DMS153 treated with DMSO at 0.1 percent for 48 hours (cell line): ENCODE results near the gene C4orf50.
"Not testable (repeated sequence)": the region's sequence is repeated elsewhere in the genome, so short reads cannot be mapped to it uniquely, and the experiment has no call there.

Experiments
- DNase-seq: peaks from one replicate; lab custom pipeline; 2025; ENCODE audit not compliant: unreplicated experiment; lab: John Stamatoyannopoulos, UW

Gene C4orf50

GRCh38 chr4:6019316-6020263 lies 1.4 kb upstream of the C4orf50 start:
- DNase-seq, result peak; percentile 3

DNA sequence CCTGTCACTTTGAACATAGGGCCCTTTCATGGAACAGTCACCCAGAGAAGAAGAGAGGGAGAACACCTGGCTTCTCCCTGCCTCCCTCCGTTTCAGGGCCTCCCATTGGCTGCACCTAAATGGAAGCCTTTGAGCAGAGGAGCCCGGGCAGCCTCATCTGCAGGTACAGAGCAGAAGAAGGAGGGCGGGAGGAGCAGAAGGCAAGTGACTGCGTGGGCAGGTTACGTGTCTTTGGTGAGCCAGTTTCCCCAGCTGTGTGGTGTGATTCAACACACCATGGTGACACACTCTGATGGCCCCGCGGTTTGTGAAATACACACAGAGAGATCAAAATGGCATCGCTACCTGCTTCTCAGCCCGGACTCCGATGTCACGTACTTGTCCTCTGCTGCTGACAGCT lies 431 bp downstream of the C4orf50 start:
- DNase-seq, result no peak

DNA sequence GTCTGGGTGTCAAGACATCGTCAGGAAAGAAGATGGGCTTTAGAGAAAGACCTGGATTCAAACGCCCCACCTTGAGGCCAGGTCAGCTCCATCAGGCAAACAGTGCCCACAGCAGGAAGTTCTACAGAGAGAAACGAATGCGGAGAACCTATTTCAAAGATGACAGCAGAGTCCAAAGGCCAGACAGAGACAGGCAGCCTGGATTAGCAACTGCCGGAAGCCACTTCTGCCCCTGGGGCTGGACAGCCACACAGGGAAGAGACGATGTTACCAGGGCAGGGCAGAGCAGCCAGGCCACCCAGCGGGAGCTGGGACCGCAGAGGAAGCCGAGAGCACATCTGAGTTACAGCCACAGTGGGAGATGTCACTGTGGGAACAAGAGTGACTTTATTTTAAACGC lies 1.2 kb downstream of the C4orf50 start:
- no peak for DNase-seq

DNA sequence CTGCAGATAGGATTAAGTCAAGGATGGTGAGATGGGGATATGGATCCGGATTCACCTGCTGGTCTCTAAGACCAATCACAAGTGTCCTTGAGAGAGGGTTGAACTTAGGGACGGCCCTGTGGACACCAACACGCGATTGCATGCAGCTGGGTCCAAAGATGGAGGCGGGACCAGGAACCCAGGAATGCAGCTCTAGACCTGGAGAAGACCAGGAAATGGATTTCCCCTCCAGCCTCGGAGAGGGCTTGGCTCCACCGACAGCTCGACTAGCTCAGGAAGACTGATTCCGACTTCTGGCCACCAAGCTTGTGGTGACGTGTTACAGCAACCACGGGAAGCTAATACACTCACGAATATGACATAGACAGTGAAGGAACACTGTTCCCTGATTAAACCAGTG lies 4.7 kb downstream of the C4orf50 start:
- DNase-seq, result no peak

GRCh38 chr4:6012200-6012599 lies 6.0 kb downstream of the C4orf50 start:
- no peak for DNase-seq

DNA sequence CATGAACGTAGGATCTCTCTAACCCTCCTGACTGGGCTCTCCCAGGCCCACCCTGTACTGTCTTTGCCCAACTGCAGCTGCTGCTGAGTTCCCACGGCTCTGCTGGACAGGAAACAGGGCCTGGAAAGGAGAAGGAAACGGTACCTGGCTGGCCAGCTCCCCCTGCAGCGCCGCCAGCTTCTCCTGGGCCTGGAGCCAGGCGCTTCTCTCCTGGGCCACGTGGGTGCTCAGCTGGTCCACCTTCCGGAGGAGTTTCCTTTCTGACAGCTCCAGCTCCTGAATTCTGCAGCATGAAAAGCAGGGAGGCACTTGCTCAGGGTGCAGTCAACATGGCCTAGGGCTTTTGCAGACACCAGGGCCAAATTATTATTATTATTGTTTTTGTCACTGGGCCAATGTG lies 6.5 kb downstream of the C4orf50 start:
- peak; percentile 8 for DNase-seq

DNA sequence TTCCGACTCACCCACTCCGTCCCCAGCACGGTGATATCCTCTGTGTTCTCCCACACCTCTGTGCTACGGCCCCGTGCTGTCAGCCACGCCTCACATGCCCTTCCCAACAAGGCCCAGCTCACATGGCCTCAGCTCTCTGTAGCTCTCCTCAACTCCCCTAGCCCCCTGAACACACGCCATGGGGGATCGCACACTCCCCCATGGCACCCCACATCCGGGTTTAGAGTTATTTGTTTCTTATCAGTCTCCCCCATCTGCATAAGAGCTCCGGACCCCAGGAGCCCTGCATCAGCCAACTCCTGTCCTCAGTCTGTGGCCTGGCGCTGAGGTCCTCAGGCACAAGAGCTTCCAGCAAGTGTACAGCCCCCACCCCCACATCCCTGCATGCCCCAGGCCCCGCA lies 7.0 kb downstream of the C4orf50 start:
- no peak for DNase-seq

DNA sequence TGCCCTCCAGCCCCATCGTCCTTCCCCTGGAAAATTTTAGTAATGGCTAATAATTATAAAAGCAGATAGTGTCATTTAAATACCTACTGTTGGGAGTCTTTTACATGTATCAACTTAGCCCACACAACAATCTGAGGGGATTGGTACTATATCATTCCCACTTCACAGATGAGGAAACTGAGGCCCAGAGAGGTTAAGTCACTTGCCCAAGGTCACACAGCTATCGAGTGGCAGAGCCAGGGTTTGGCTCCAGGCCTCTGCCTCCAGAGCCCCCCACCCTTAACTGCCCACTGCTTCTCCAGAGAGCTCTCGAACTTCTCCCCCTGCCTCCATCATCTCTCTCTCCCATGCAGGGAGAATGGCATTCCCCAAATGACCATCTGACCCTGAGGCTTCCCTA lies 7.4 kb downstream of the C4orf50 start:
- no peak for DNase-seq

- DNase-seq, result no peak
Measured at GRCh38 chr4:6009452-6009851, 8.8 kb downstream of the C4orf50 start.

DNA sequence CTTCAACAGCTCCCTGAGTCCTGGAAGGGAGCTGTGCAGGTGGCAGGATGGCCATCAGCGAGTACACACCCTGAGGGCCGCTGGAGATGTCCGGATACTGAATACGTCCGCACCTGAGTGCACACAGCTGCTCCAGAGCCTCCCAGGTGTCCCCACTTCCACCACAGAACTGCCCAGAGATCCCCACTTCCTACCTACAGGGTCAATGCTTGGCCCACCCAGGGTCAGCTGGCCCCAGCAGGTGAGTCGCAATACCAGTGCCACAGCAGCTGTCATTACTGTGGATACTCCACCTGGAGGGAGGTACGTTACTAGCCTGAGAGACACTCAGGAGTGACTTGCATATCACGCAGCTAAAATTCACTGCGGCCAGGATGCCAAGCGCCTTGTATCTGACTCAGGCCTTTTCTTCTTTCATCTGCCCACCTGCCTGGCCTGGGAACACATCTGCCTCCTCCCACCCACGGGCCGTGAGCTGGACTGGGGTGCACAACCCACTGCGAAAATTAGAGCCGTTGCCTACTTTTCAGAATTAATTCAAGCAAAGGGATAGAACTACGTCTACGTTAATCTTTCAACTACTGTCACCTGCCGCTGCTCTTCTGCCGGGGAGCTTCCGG lies 9.4 kb downstream of the C4orf50 start:
- DNase-seq, result no peak

DNA sequence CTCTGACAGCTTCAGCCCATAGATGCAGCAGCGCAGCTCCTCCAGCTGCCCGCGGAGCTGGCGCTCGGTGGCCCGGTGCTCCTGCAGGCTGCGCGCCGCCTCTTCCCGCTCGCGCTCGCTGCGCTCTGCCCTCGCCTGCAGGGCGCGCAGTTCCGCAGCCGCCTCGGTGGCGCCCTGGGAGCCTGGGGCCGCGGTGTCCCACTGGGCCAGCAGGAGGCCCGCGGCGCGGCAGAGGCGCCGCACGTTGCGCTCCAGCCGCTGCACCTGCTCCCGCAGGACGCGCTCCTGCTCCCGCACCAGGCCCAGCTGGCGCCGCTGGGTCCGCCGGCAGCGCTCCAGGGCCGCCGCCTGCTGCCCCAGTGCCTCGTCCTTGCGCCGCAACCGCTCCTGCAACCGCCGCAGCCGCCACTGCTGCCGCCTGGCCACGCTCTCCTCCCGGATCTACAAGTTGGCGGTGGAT lies 10.1 kb downstream of the C4orf50 start:
- no peak for DNase-seq

DNA sequence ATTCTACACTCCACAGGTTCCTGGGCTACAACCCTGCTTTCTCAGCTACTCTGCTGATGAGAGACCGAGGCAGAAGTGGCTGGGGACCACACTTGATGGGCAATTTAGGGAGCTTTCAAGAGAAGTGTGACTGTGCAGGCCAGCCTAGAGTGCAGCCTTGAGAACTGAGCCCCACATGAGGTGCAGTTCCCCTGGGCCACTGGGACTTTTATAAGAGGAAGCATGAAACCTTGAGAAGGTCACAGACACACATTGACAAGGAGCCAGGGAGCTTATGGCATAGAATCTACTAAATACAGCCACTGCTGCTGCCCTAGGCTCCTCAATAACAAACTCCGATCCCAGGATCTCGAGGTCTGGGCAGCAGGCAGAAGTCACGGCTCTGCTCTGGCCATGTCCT lies 13.1 kb downstream of the C4orf50 start:
- no peak for DNase-seq

DNA sequence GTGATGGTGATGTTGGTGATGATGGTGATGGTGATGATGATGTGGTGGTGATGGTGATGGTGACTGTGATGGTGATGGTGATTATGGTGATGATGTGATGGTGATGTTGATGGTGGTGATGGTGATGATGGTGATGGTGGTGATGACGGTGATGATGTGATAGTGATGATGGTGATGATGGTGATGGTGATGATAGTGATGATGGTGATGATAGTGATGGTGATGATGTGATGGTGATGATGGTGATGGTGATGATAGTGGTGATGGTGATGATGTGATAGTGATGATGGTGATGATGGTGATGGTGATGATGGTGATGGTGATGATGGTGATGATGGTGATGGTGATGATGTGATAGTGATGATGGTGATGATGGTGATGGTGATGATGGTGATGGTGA lies 14.7 kb downstream of the C4orf50 start:
- DNase-seq, result not testable (repeated sequence)

DNA sequence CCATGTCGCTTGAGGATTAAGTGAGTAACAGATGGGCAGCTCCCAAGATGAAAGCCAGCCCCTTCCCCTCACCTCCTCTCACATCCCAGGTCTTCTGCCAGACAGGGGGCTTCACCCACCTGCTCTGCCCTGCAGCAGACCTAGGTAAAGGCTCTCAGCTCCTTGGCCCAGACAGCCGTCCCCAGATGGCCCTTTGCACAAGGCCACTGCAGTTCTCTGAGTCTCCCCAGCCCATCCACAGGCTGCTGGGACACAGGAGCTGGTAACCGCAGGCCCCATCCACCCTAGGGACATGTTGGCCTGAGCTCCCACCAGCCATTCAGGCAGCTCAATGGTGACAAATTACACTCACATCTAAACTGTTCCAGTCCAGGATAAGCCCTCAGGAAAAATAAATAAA lies 15.3 kb downstream of the C4orf50 start:
- no peak for DNase-seq

- DNase-seq, result no peak
Measured at GRCh38 chr4:6002492-6002833, 15.8 kb downstream of the C4orf50 start.

DNA sequence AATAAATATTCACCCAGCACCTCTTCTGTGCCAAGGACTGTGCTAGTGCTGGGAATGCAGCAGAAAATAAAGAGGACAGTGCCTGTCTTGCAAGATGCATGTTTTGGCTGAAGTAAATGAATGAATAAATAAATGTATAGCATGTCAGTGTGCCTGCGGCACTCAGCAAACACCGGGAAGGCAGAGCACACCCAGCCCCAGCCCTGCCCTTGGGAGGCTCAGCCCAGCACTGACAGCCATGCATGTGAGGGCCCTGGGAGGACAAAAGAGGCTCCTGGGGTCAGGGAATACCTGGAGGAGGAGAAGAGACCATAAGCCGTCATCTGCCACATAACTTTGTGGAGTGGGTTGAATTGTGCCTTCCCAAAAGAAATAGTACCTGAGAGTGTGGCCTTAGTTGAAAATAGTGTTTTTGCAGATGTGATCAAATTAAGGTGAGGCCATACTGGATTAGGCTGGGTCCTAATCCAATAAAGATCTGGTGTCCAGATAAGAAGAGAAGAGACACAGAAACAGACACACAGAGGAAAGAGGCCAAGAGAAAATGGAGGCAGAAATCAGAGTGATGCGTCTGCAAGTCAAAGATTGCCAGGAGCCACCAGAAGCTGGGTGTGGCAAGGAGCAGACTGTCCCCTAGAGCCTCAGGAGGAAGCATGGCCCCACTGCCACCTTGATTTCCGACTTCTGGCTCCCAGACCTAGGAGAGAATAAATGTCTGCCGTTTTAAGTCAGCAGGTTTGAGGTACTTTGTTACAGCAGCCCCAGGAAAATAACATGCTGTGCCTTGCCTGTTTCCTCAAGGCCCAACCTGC lies 16.3 kb downstream of the C4orf50 start:
- no peak for DNase-seq

GRCh38 chr4:5999830-6000365 lies 18.3 kb downstream of the C4orf50 start:
- DNase-seq, result no peak

- DNase-seq, result no peak
Measured at GRCh38 chr4:5999356-5999755, 18.9 kb downstream of the C4orf50 start.

GRCh38 chr4:5998333-5998936 lies 19.8 kb downstream of the C4orf50 start:
- peak; percentile 33 for DNase-seq

- no peak for DNase-seq
Measured at GRCh38 chr4:5996641-5997040, 21.6 kb downstream of the C4orf50 start.
